Muscle layer of colon (tissue), 2 donors: Measurements from ENCODE around the gene LEKR1.

ENCODE experiments used
- H3K27ac ChIP-seq: one replicate; pipeline ENCODE4 v1.7.0; 2013; ENCODE audit warnings: low read depth, mild to moderate bottlenecking, low read length, moderate library complexity
- H3K27me3 ChIP-seq, 2 donors: one replicate each; pipeline ENCODE4 v1.7.0; 2013; ENCODE audit warnings: low read length in 2 of 2, mild to moderate bottlenecking in 2 of 2; ENCODE audit not compliant: insufficient read depth in 2 of 2, control insufficient read depth in 1 of 2
- H3K36me3 ChIP-seq: one replicate; pipeline ENCODE4 v1.7.0; 2013; ENCODE audit warnings: mild to moderate bottlenecking, low read length; ENCODE audit not compliant: insufficient read depth
- H3K4me1 ChIP-seq: one replicate; pipeline ENCODE4 v1.7.0; 2013; ENCODE audit warnings: mild to moderate bottlenecking, low read length; ENCODE audit not compliant: insufficient read depth
- H3K4me3 ChIP-seq, 2 donors: one replicate each; pipeline ENCODE4 v1.7.0; 2013; ENCODE audit warnings: low read length in 2 of 2, low read depth in 1 of 2, mild to moderate bottlenecking in 1 of 2, moderate library complexity in 1 of 2
- H3K9ac ChIP-seq: one replicate; pipeline ENCODE4 v1.7.0; 2013; ENCODE audit warnings: low read length
- H3K9me3 ChIP-seq: one replicate; pipeline ENCODE4 v1.7.0; 2013; ENCODE audit warnings: mild to moderate bottlenecking, low read length
- donor health status: abdominal sarcoma.
- donor health status: Adenocarcinoma of cecum.

The LEKR1 gene

GRCh38 chr3:157001221-157001957 is 175.2 kb downstream of the LEKR1 start:
- Histone ChIP-seq H3K27me3 (no peaks in the 10 kb centered on the region), H3K9me3 (no peaks in the 10 kb centered on the region), H3K36me3 (no peaks in the 10 kb centered on the region), H3K4me1 (no peaks in the 10 kb centered on the region), H3K4me3 (no peak overlapping the region), H3K27ac (no peak overlapping the region), H3K9ac (no peak overlapping the region)

- no peak overlapping the region for H3K27ac ChIP-seq
- H3K4me1 ChIP-seq, result no peaks in the 10 kb centered on the region
- H3K9me3 ChIP-seq, result no peaks in the 10 kb centered on the region
- no peaks in the 10 kb centered on the region for H3K36me3 ChIP-seq
- no peak overlapping the region for H3K9ac ChIP-seq
- no peaks in the 10 kb centered on the region for H3K27me3 ChIP-seq
- no peak overlapping the region for H3K4me3 ChIP-seq
These were observed 195.5 kb downstream of the LEKR1 start for GRCh38 chr3:157021679-157022078.

GRCh38 chr3:157023226-157023625 is 197.1 kb downstream of the LEKR1 start:
- Histone ChIP-seq H3K36me3 (no peaks in the 10 kb centered on the region), H3K27me3 (no peaks in the 10 kb centered on the region), H3K27ac (no peak overlapping the region), H3K4me3 (no peak overlapping the region), H3K4me1 (no peaks in the 10 kb centered on the region), H3K9ac (no peak overlapping the region), H3K9me3 (no peaks in the 10 kb centered on the region)

GRCh38 chr3:157026091-157026490 is 199.9 kb downstream of the LEKR1 start:
- Histone ChIP-seq H3K27ac (no peak overlapping the region), H3K9ac (no peak overlapping the region), H3K4me3 (no peak overlapping the region), H3K9me3 (no peaks in the 10 kb centered on the region), H3K36me3 (no peaks in the 10 kb centered on the region), H3K4me1 (no peaks in the 10 kb centered on the region), H3K27me3 (no peaks in the 10 kb centered on the region)

- H3K4me3 ChIP-seq, result no peak overlapping the region
- no peak overlapping the region for H3K9ac ChIP-seq
- H3K27ac ChIP-seq, result no peak overlapping the region
- H3K9me3 ChIP-seq, result no peaks in the 10 kb centered on the region
- H3K36me3 ChIP-seq, result no peaks in the 10 kb centered on the region
- no peaks in the 10 kb centered on the region for H3K4me1 ChIP-seq
- no peaks in the 10 kb centered on the region for H3K27me3 ChIP-seq
These were observed 201.9 kb downstream of the LEKR1 start for GRCh38 chr3:157027861-157028745.

GRCh38 chr3:157029365-157029790 is 203.2 kb downstream of the LEKR1 start:
- no peaks in the 10 kb centered on the region for H3K4me1 ChIP-seq
- H3K36me3 ChIP-seq, result no peaks in the 10 kb centered on the region
- no peak overlapping the region for H3K4me3 ChIP-seq
- H3K27ac ChIP-seq, result no peak overlapping the region
- H3K9ac ChIP-seq, result no peak overlapping the region
- no peaks in the 10 kb centered on the region for H3K9me3 ChIP-seq
- H3K27me3 ChIP-seq, result no peaks in the 10 kb centered on the region

GRCh38 chr3:157030712-157031111 is 204.6 kb downstream of the LEKR1 start:
- Histone ChIP-seq H3K4me3 (no peak overlapping the region), H3K27me3 (no peaks in the 10 kb centered on the region), H3K9ac (no peak overlapping the region), H3K36me3 (no peaks in the 10 kb centered on the region), H3K27ac (no peak overlapping the region), H3K4me1 (no peaks in the 10 kb centered on the region), H3K9me3 (no peaks in the 10 kb centered on the region)

GRCh38 chr3:157033001-157033400 is 206.8 kb downstream of the LEKR1 start:
- no peak overlapping the region for H3K4me3 ChIP-seq
- no peaks in the 10 kb centered on the region for H3K36me3 ChIP-seq
- no peaks in the 10 kb centered on the region for H3K4me1 ChIP-seq

GRCh38 chr3:157040456-157040855 is 214.3 kb downstream of the LEKR1 start:
- Histone ChIP-seq H3K4me3 (no peak overlapping the region), H3K9ac (no peak overlapping the region), H3K4me1 (peaks cover 18% of the 10 kb centered on the region), H3K27me3 (no peaks in the 10 kb centered on the region), H3K36me3 (no peaks in the 10 kb centered on the region), H3K9me3 (no peaks in the 10 kb centered on the region), H3K27ac (no peak overlapping the region)

More at GRCh38 chr3:157033001-157033400, 206.8 kb downstream of the LEKR1 start:
- no peak overlapping the region for H3K9ac ChIP-seq
- H3K27ac ChIP-seq, result no peak overlapping the region
- H3K9me3 ChIP-seq, result no peaks in the 10 kb centered on the region
- no peaks in the 10 kb centered on the region for H3K27me3 ChIP-seq

- H3K9ac ChIP-seq, result no peak overlapping the region
- H3K27ac ChIP-seq, result no peak overlapping the region
- no peaks in the 10 kb centered on the region for H3K27me3 ChIP-seq
These were observed 216.1 kb downstream of the LEKR1 start for GRCh38 chr3:157042226-157042625.

GRCh38 chr3:157043771-157044170 is 217.6 kb downstream of the LEKR1 start:
- Histone ChIP-seq H3K27me3 (no peaks in the 10 kb centered on the region), H3K27ac (no peak overlapping the region), H3K4me1 (peaks cover 21% of the 10 kb centered on the region), H3K36me3 (no peaks in the 10 kb centered on the region), H3K4me3 (no peak overlapping the region), H3K9ac (no peak overlapping the region), H3K9me3 (no peaks in the 10 kb centered on the region)

More at GRCh38 chr3:157042226-157042625, 216.1 kb downstream of the LEKR1 start:
- Histone ChIP-seq H3K4me1 (peaks cover 21% of the 10 kb centered on the region), H3K36me3 (no peaks in the 10 kb centered on the region), H3K4me3 (no peak overlapping the region), H3K9me3 (no peaks in the 10 kb centered on the region)
